Mesothelial cell of epicardium (in vitro differentiated cells): ENCODE measurements around the gene SETD4. TPM values are rescaled to one million over a fixed set of nuclear protein-coding genes. Genes with fewer than 3 reads are reported as not detected.

ENCODE experiments used
- DNase-seq, 2 experiments: peaks; one replicate each; pipeline ENCODE4 v3.0.0; 2021; ENCODE audit warnings: low spot score in 2 of 2; ENCODE audit not compliant: unreplicated experiment in 2 of 2
- H3K27ac Mint-ChIP-seq: 2 replicates; pipeline ENCODE4 v1.8.0; 2021; ENCODE audit warnings: mixed read lengths
- H3K27me3 Mint-ChIP-seq: 2 replicates; pipeline ENCODE4 v1.8.0; 2021; ENCODE audit warnings: low read depth, mixed read lengths
- H3K36me3 Mint-ChIP-seq: 2 replicates; pipeline ENCODE4 v1.8.0; 2021; ENCODE audit warnings: mixed read lengths
- H3K4me1 Mint-ChIP-seq: 2 replicates; pipeline ENCODE4 v1.8.0; 2021; ENCODE audit warnings: mixed read lengths
- H3K4me3 Mint-ChIP-seq: 2 replicates; pipeline ENCODE4 v1.8.0; 2021; ENCODE audit warnings: mild to moderate bottlenecking, moderate library complexity, mixed read lengths
- H3K9me3 Mint-ChIP-seq: 2 replicates; pipeline ENCODE4 v1.8.0; 2021; ENCODE audit warnings: mixed read lengths
- CTCF ChIP-seq: fragments of 200-600 bp; sonication (generic); IDR thresholded peaks from one replicate; pipeline ENCODE4 v1.5.0; 2021; ENCODE audit warnings: antibody characterized with exemption; ENCODE audit not compliant: unreplicated experiment
- total RNA-seq: library from RNA; stranded (reverse); gene quantifications from 3 replicates; pipeline ENCODE4 v1.2.1, GENCODE V29; 2021

The SETD4 gene
- total RNA-seq, 1 donor from 2014 or later: 29.7 TPM

GRCh38 chr21:36052860-36053714 is 7.2 kb downstream of the SETD4 start:
- H3K4me1 Mint-ChIP-seq: peaks cover 5% of the 10 kb centered on the region
- no peak overlapping the region for H3K27ac Mint-ChIP-seq
- H3K4me3 Mint-ChIP-seq: no peak overlapping the region
- no peak for TF ChIP-seq CTCF
- peaks cover 58% of the 10 kb centered on the region for H3K36me3 Mint-ChIP-seq
- H3K9me3 Mint-ChIP-seq: no peaks in the 10 kb centered on the region
- DNase-seq: no peak
- H3K27me3 Mint-ChIP-seq: no peaks in the 10 kb centered on the region

- H3K27me3 Mint-ChIP-seq: no peaks in the 10 kb centered on the region
- TF ChIP-seq CTCF: no peak
- H3K9me3 Mint-ChIP-seq: no peaks in the 10 kb centered on the region
- no peak overlapping the region for H3K27ac Mint-ChIP-seq
- H3K4me1 Mint-ChIP-seq: no peaks in the 10 kb centered on the region
- H3K4me3 Mint-ChIP-seq: no peak overlapping the region
- no peak for DNase-seq
- peaks cover 51% of the 10 kb centered on the region for H3K36me3 Mint-ChIP-seq
These were observed 12.0 kb downstream of the SETD4 start for GRCh38 chr21:36048357-36048756.

- Mint-ChIP-seq H3K4me3 (no peak overlapping the region), H3K27me3 (no peaks in the 10 kb centered on the region), H3K9me3 (no peaks in the 10 kb centered on the region), H3K4me1 (no peaks in the 10 kb centered on the region), H3K36me3 (peaks cover 52% of the 10 kb centered on the region), H3K27ac (no peak overlapping the region)
- no peak for TF ChIP-seq CTCF
- DNase-seq: no peak
These were observed 13.2 kb downstream of the SETD4 start for GRCh38 chr21:36047139-36047538.

- Mint-ChIP-seq H3K27me3 (no peaks in the 10 kb centered on the region), H3K4me1 (no peaks in the 10 kb centered on the region), H3K4me3 (no peak overlapping the region), H3K36me3 (peaks cover 49% of the 10 kb centered on the region), H3K9me3 (no peaks in the 10 kb centered on the region), H3K27ac (no peak overlapping the region)
- no peak for DNase-seq
- TF ChIP-seq CTCF: no peak
These were observed 14.3 kb downstream of the SETD4 start for GRCh38 chr21:36045993-36046392.

GRCh38 chr21:36044056-36044455 is 16.3 kb downstream of the SETD4 start:
- no peaks in the 10 kb centered on the region for H3K9me3 Mint-ChIP-seq
- no peak overlapping the region for H3K4me3 Mint-ChIP-seq
- DNase-seq: no peak
- TF ChIP-seq CTCF: no peak
- peaks cover 45% of the 10 kb centered on the region for H3K36me3 Mint-ChIP-seq
- no peaks in the 10 kb centered on the region for H3K4me1 Mint-ChIP-seq
- H3K27ac Mint-ChIP-seq: no peak overlapping the region
- H3K27me3 Mint-ChIP-seq: no peaks in the 10 kb centered on the region
